SKM-1 treated with dmso at 0.1 percent for 144 hours (cell line): ENCODE results near the gene SLC1A7.

Source experiments
- DNase-seq: peaks from one replicate; lab custom pipeline; 2025; ENCODE audit not compliant: unreplicated experiment; lab: John Stamatoyannopoulos, UW

Gene SLC1A7

DNA sequence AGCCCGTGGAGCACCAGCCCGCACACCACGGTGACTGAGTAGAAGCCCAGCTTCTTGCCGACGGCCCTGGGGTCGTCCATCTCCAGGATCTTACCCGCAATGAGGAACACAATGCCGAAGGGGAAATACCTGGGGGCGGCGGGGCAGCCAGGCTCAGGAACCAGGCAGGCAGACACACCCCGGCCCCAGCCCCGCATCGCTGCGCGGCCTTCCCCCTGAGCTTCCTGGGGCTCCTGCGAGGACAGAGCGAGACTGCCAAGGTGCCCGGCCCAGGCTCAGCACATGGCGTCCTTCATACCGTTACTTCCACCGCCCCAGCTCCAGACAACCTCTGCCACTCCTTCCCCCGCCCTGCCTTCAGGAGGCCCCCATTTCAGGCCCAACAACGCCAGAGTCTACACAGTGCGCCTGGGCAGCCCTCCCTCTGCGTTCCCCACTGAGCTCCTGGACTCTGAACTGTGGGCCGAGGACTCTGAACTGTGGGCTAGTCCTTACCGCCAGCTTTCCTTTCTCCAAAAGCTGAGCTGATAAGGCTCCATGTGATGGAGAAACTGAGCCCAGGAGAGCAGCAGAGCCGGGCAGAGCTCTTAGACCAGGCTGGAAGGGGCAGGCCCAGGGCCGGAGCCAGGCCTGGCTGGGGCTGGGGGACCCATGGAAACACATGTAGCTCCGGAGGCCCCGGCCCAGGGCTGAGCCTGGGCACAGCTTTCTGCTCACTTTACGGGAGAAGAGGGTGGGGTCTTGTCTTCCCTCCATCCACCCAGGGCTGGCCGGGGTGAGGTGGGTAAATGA, 49.6 kb downstream of the SLC1A7 start:
- no peak for DNase-seq

GRCh38 chr1:53091841-53092645, 50.4 kb downstream of the SLC1A7 start:
- DNase-seq = no peak

DNA sequence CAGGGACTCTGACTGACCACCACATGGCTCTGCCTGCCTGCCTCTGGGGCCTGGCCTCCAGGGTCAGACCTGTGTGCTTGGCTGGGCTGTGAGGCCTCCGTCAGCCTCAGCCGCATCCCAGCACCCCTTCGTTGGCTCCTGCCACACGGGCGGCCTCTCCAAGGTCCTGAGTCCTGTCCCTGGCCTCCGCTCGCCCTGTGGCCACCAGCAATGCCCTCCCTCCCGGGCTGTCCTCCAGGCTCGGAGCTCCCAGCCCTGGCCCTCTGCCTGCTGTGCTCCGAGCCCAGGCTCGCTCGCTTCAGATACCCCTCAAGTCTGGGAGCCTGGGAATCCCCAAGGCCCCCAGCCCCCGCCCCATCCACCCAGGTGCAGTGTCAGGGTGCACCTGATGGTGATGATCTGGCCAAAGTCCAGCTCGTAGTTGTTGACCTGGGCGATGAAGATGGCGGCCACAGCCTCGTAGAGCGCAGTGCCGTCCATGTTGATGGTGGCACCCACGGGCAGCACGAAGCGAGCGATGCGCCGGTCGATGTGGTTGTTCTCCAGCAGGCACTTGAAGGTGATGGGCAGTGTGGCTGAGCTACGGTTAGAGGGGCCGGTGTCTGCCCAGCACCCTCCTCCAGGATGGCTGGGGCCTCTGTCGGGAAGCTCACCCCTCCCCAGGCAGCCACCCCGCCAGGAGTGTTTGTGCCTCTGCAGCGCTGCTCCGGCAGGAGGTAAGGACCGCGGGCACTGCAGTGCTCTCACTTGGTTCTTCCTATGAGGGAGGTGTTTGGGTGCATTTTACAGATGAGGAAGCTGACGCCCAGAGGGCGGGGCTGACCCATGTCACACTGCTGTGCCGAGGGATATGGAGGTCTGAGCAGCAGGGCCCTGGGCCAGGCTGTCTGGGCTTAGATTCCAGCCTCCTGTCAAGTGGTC, 52.0 kb downstream of the SLC1A7 start:
- peak; percentile 22 for DNase-seq

- DNase-seq = no peak
These were observed 52.8 kb downstream of the SLC1A7 start for GRCh38 chr1:53089478-53090226.

DNA sequence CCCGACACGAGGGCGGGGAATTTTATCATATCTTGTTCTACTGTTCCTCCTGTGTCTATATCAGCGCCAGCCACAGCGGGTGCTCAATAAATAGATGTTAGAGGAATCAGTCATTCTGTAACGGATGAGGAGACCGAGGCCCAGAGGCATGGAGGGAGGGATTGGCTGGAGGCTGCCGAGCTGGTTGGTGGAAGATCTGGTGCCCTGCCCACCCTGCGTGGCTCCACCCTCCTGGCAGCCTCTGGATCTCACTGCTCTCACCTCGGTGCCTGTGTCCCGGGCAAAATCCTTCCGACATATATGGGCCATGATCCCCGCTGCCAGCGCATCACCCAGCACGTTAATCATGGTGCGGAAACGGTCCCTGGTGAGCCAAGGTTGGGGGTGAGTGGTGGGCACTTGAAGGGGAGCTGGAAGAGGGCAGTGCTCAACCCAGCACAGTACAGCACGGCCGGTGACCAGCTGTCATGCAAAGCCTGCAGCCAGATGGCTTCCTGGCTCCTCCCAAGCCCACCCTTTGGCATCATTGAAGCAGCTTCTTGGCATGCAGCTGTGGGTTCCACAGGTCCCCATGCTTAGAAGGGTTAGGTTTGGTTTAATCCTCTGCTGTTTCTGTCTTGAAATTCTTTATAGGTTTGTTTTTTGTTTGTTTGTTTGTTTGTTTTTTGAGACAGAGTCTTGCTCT, 53.7 kb downstream of the SLC1A7 start:
- DNase-seq = no peak

GRCh38 chr1:53087332-53088285, 54.8 kb downstream of the SLC1A7 start:
- DNase-seq = no peak

- no peak for DNase-seq
These were observed 55.9 kb downstream of the SLC1A7 start for GRCh38 chr1:53086491-53087070.

- DNase-seq = no peak
These were observed 57.0 kb downstream of the SLC1A7 start for GRCh38 chr1:53085405-53085804.

DNA sequence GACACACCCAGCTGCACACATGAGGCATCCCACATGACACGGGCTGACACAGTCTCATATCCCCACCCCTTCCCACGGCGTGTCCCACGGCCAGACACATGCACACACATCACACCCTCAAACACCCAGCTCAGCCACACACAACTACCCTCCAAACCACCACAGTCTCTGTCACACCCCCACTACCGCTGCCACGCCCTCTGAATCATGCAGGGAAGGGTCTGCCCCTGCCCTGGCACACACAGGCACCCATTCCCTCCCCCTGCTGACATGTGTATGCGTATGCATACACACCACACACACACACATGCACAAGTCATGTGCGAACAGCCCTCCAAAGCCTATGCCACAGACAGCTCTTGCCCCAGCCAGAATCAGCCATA, 57.9 kb downstream of the SLC1A7 start:
- DNase-seq = no peak

GRCh38 chr1:53083636-53084588, 58.5 kb downstream of the SLC1A7 start:
- no peak for DNase-seq

GRCh38 chr1:53082826-53083455, 59.5 kb downstream of the SLC1A7 start:
- no peak for DNase-seq

DNA sequence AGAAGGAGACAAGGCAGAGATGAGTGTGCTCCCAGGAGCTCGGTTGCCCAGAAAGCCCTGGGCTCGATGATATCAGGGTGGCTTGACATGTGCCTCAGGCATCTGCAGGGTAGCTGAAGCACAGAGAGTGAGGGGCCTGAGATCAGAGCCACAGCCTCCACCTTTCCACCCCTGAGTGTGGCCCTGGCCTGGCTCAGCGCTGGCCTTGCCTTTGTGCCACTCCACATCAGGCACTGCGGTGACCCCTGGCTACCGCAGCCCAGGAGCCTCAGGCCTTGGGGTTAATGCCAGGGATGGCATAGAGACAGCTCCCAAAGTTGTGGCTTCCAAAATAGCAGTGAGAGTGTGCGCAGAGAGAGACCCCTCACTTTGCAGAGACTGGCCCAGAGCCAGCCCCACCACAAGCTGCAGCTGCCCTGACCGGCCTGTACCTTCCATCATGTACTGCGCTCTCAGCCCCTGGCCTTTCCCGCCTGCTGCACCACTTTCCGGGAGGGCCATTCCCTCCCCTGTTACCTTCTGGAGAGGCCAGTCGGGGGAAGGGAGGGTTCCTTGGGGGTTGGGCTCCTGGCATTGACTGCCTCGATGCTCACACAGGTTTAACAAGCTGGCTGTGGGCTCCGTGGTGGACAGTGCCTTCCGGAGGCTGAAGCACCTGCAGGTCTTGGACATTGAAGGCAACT, 60.9 kb downstream of the SLC1A7 start:
- no peak for DNase-seq

GRCh38 chr1:53080769-53081168, 61.7 kb downstream of the SLC1A7 start:
- no peak for DNase-seq

DNA sequence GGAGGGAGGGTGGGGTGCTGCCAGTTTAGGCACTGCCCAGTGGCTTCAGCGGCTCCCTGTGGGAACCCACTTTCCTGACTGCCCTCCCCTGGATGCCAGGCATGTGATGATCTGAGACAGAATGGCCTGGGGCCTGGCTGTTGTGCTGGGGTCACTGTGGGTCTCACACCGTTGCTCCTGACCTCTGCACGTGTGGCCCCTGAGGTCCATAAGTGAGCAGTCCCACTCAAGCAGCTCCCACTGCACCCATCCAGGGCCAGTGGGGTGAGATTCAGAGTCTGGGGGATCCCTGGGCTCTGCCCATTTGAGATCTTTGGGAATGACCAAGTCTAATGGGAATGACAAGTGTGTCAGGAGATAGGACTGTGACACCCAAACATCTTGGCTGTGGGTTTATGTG, 62.4 kb downstream of the SLC1A7 start:
- DNase-seq = no peak

GRCh38 chr1:53079251-53079650, 63.2 kb downstream of the SLC1A7 start:
- no peak for DNase-seq

GRCh38 chr1:53078333-53079101, 63.9 kb downstream of the SLC1A7 start:
- DNase-seq = no peak
